ENCODE data around the gene PSD. TPM values are rescaled to one million over a fixed set of nuclear protein-coding genes. Genes with fewer than 3 reads are reported as not detected.

PSD gene
- total RNA-seq, 2 experiments from 2014 or later: 4.2 to 4.4 TPM

DNA sequence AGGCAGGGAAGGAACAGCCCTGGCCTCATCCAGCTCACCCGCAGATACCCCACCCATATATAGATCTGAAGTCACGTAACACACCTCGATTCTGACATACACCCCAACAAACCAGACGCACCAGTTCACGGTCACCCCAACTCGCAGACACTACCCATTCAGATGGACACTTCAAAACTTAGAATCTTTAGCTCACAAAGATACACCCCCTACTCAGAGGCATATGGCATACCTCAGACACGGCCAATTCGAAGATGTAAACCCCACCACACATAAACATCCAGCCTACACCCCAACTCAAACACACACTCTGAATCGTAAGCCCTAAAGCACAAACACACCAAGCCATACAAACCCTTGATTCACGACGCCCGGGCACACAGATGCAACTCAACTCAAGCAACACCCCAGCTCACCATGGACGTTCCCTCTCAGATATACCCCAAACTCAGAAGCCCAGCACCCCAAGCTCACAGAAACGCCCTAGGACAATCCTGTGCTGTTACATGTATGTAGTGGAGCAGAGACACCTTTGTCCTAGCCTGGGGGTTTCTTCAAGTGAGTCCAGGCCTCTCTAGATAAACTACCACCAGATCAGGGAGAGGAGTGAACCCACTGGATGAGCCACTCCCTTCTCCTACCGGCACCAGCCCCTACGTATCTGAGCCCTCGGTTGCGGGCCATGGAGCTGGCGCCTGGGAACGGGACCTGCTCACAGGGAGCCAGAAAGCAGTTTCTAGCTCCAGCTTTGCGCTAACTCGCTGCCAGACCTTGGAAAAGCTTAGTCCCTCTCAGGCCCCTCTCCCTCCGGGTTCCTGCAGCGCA, 8.8 kb downstream of the PSD start:
- POLR2A ChIA-PET: interaction anchor here (0.9 to 2.4 kb wide), 4 partner anchors 10 to 26 kb away, joined by 3 to 12 read pairs (median 10); partner anchors contain the start of genes FBXL15 and NFKB2

DNA sequence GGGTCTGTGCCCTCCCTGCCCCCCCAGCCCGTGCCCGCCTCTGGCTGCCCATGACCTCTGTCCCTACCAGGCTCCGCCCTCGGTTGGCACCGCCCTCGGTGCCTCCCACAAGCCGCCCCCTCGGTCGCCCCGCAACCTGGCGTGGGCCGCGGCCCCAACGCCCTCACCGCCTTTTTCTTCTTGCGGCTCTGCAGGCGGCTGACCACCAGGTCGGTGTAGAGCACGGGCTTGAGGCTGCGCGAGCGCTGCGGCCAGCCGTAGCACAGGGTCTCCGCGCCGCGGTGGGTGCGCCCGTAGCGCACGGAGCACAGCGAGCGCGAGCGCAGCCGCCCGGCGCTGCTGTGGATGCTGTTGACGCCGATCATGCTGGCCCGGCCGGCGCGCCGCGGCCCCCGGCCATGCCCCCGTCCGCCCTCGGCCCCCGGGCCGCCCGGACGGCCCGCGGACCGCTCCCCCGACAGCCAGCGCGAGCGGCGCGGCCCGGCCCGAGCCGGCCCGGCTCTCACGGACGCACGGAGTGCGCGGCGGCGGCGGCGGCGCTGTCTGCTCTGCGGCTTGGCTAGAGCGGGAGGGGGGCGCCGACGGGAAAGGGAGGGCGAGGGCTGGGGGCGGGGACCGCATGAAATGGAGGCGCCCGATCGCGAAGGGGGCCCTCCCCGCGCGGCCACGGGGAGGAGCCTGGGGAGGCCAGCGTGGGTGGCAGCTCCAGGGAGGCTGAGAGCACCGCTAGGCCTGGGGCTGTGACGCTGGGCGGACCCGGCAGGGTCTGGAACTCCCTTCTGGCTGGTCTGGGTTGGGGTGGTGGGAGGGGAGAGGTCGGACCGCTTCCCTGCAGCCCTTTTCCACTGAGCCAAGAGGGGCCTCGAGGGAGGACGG, 9.6 kb downstream of the PSD start:
- ChIA-PET POLR2A (interaction anchor here (0.9 to 2.4 kb wide), 4 partner anchors 10 to 27 kb away, joined by 3 to 12 read pairs (median 10); partner anchors contain the start of genes FBXL15 and NFKB2), CTCF (interaction anchor here (0.7 to 2.4 kb wide), 8 partner anchors 9 to 240 kb away, joined by 3 to 32 read pairs (median 7); partner anchors contain the start of genes FBXL15 and NFKB2)
- Mint-ChIP-seq H3K4me3 (peak overlapping the region; percentile 74), H3K27ac (peak overlapping the region; percentile 3), H3K9me3 (no peaks in the 10 kb centered on the region), H3K36me3 (peaks cover 3% of the 10 kb centered on the region), H3K4me1 (ENCODE audit: low read depth) (peaks cover 30% of the 10 kb centered on the region), H3K27me3 (peaks cover 22% of the 10 kb centered on the region)
- DNase-seq: peak; percentile 85
- intact Hi-C loops (cut with micrococcal nuclease): loop anchor here (1.0 kb wide), 1 partner anchor 11 kb away; the partner anchor contains the start of gene FBXL15

More for the DNA sequence above, 8.8 kb downstream of the PSD start:
- peaks cover 30% of the 10 kb centered on the region for H3K4me1 Mint-ChIP-seq (ENCODE audit: low read depth)
- no peak for DNase-seq
- H3K36me3 Mint-ChIP-seq: no peaks in the 10 kb centered on the region
- peaks cover 22% of the 10 kb centered on the region for H3K27me3 Mint-ChIP-seq
- intact Hi-C loops (cut with micrococcal nuclease): loop anchor here (1.0 kb wide), 1 partner anchor 10 kb away; the partner anchor contains the start of gene FBXL15
- H3K9me3 Mint-ChIP-seq: no peaks in the 10 kb centered on the region
- peak overlapping the region; percentile 3 for H3K27ac Mint-ChIP-seq
- CTCF ChIA-PET: interaction anchor here (0.7 to 2.4 kb wide), 8 partner anchors 10 to 240 kb away, joined by 3 to 32 read pairs (median 7); partner anchors contain the start of genes FBXL15 and NFKB2
- peak overlapping the region; percentile 74 for H3K4me3 Mint-ChIP-seq

DNA sequence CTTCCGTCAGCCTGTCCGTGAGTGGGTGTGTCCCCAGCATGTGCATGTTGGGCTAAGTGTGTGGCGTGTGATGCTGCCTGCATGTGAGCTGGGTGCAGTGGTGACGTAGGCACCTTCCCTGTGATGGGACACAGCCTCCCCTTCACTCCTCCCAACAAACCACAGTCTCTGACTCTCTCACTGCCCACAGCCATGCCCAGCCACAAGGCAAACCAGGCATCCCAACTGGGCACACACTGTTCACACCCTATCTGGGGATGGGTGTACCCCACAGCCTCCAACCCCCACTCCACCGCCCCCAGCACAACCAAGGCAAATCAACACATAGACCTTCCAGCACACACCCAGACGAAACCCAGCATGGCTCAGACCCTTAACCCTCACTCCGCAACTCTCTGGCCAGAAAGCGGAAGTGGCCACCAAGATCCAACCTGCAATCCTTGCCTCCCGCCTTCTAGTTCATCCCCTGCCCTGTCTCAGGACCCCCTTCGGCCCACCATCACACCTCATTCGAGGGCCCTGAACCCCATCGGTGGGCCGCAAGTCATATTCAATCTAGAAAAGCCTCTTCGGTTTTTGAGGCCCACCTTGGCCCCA, 10.4 kb downstream of the PSD start:
- Mint-ChIP-seq H3K4me1 (ENCODE audit: low read depth) (peaks cover 29% of the 10 kb centered on the region), H3K27me3 (peaks cover 22% of the 10 kb centered on the region), H3K4me3 (peak overlapping the region; percentile 42), H3K9me3 (no peaks in the 10 kb centered on the region), H3K36me3 (peaks cover 6% of the 10 kb centered on the region), H3K27ac (no peak overlapping the region)
- CTCF ChIA-PET: interaction anchor here (1.1 to 6.7 kb wide), 3 partner anchors 9 to 177 kb away, joined by 3 to 45 read pairs (median 6); partner anchors contain the start of gene NFKB2
- POLR2A ChIA-PET: interaction anchor here (1.0 to 1.6 kb wide), 3 partner anchors 13 to 24 kb away, joined by 3 to 7 read pairs (median 4); partner anchors contain the start of genes CUEDC2 and FBXL15
- intact Hi-C loops (cut with micrococcal nuclease): no loop called here
- peak; percentile 23 for DNase-seq

DNA sequence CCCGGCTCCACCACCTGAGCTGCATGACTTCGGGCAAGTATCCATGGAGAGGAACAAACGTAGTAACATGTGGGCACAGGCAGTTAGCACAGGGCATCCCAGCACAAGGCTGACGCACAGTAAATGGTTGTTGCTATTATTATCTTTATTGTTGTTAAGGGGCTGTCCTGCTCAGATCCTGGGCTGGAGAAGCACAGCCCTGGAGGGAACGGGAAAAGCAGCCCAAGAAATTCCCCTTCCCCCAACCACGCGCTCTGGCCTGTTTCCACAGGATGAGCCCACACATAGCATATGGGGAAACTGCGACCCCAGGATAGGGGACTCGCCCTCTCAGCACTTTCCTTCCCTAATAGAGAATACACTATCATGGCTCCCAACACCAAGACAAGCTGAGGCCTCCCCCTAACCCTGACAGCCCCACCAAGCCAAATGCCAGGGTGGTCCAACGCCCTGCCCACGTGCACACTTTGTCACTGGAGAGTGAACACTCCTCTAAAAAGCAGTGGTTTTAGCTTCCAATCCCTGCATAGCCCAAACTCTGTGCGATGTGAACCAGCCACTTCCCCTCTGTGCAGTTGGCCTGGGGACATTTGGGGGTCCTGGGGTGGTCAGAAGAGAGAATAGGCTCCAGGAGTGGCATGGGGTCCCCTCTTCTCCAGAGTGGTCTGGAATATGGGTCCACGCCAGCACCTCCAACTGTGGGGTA, 11.0 kb downstream of the PSD start:
- peaks cover 24% of the 10 kb centered on the region for H3K4me1 Mint-ChIP-seq (ENCODE audit: low read depth)
- ChIA-PET POLR2A (interaction anchor here (0.9 to 1.6 kb wide), 4 partner anchors 10 to 25 kb away, joined by 3 to 7 read pairs (median 4); partner anchors contain the start of genes CUEDC2 and FBXL15), CTCF (interaction anchor here (0.6 to 6.7 kb wide), 5 partner anchors 8 to 177 kb away, joined by 3 to 45 read pairs (median 6); partner anchors contain the start of gene NFKB2)
- DNase-seq: no peak
- peak overlapping the region; percentile 0 for H3K27ac Mint-ChIP-seq
- intact Hi-C loops (cut with micrococcal nuclease): no loop called here
- peaks cover 22% of the 10 kb centered on the region for H3K27me3 Mint-ChIP-seq
- no peaks in the 10 kb centered on the region for H3K9me3 Mint-ChIP-seq
- H3K36me3 Mint-ChIP-seq: peaks cover 6% of the 10 kb centered on the region
- H3K4me3 Mint-ChIP-seq: peak overlapping the region; percentile 42

DNA sequence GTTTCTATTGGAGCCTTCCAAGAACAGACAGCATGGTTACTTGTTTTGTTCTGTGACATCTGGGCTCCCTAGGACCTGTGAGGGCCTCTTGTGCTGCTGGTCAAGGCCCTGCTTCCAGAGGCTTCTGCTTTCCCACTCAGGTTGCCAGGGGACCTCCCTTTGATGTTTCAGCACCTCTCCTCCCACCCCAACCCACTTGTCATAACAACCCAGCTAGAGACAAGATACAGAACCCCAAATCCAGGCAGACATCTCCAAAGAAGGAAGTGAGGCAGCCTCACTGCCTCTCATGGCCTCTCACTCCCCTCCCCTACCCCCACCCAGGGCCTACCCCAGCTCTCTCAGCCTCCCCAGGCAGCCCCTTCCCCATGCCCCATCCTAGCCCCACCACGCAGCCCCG, 11.8 kb downstream of the PSD start:
- H3K27ac Mint-ChIP-seq: no peak overlapping the region
- POLR2A ChIA-PET: interaction anchor here (0.9 to 2.4 kb wide), 3 partner anchors 9 to 15 kb away, joined by 3 to 11 read pairs (median 7); partner anchors contain the start of genes FBXL15 and NFKB2
- CTCF ChIA-PET: interaction anchor here (1.3 to 6.7 kb wide), 3 partner anchors 12 to 177 kb away, joined by 4 to 45 read pairs (median 8); partner anchors contain the start of gene NFKB2
- intact Hi-C loops (cut with micrococcal nuclease): no loop called here
- no peaks in the 10 kb centered on the region for H3K9me3 Mint-ChIP-seq
- peaks cover 21% of the 10 kb centered on the region for H3K4me1 Mint-ChIP-seq (ENCODE audit: low read depth)
- no peak for DNase-seq
- peaks cover 12% of the 10 kb centered on the region for H3K36me3 Mint-ChIP-seq
- no peak overlapping the region for H3K4me3 Mint-ChIP-seq
- peaks cover 22% of the 10 kb centered on the region for H3K27me3 Mint-ChIP-seq

DNA sequence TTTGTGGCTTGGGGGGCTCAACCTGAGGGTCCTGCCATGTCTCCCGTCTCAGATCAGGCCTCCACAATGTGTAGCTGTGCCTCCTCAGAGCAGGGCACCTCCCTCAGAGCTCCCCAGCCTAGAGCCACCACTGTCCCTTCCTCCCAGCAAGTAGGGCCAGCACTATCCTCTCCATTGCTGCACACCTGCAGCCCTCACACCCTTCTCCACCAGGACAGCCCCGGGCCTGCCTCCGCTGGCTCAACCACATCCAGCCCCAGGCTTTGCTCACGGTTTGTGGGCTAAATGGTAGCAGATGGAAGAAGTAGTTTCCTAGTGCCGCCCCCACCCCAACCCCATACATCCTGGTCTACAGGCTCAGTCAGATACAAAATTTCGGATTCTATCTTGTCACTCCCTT, 13.0 kb downstream of the PSD start:
- H3K36me3 Mint-ChIP-seq: peaks cover 18% of the 10 kb centered on the region
- peaks cover 14% of the 10 kb centered on the region for H3K27me3 Mint-ChIP-seq
- peaks cover 15% of the 10 kb centered on the region for H3K4me1 Mint-ChIP-seq (ENCODE audit: low read depth)
- peak; percentile 30 for DNase-seq
- H3K27ac Mint-ChIP-seq: no peak overlapping the region
- ChIA-PET CTCF (interaction anchor here (0.8 to 13.2 kb wide), 9 partner anchors 7 to 174 kb away, joined by 3 to 213 read pairs (median 3); partner anchors contain the start of genes FBXL15 and NFKB2), POLR2A (interaction anchor here (0.6 to 2.4 kb wide), 5 partner anchors 9 to 156 kb away, joined by 3 to 11 read pairs (median 4); partner anchors contain the start of genes FBXL15 and NFKB2)
- no peaks in the 10 kb centered on the region for H3K9me3 Mint-ChIP-seq
- intact Hi-C loops (cut with micrococcal nuclease): no loop called here
- H3K4me3 Mint-ChIP-seq: no peak overlapping the region

DNA sequence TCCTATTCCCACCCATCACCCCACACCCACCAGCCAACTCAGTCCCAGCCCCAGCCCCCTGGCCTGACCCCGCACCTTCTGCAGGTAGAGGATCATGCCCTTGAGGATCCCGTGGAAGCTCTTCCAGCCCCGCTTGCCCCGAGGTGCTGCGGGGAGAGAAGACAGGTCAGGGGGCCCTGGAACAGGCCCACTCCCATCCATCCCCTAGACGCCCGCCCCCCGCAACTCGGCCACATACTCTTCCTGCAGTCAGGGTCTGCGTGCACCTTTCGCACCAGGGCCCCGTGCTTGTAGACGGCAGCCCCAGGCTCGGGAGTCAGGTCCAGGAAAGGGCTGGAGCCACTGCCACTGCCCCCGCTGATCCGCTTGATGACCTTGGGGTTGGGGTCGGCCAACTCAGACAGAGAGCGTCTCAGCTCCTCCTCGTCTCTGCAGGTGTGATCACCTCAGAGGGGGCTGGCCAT, 13.4 kb downstream of the PSD start:
- intact Hi-C loops (cut with micrococcal nuclease): no loop called here
- no peak overlapping the region for H3K27ac Mint-ChIP-seq
- no peak overlapping the region for H3K4me3 Mint-ChIP-seq
- ChIA-PET POLR2A (interaction anchor here (1.4 to 2.4 kb wide), 4 partner anchors 8 to 45 kb away, joined by 3 to 11 read pairs (median 8); partner anchors contain the start of gene NFKB2), CTCF (interaction anchor here (0.8 to 13.2 kb wide), 8 partner anchors 8 to 173 kb away, joined by 3 to 213 read pairs (median 4); partner anchors contain the start of genes FBXL15 and NFKB2)
- H3K4me1 Mint-ChIP-seq (ENCODE audit: low read depth): peaks cover 19% of the 10 kb centered on the region
- peaks cover 23% of the 10 kb centered on the region for H3K36me3 Mint-ChIP-seq
- no peaks in the 10 kb centered on the region for H3K9me3 Mint-ChIP-seq
- DNase-seq: no peak
- peaks cover 13% of the 10 kb centered on the region for H3K27me3 Mint-ChIP-seq

DNA sequence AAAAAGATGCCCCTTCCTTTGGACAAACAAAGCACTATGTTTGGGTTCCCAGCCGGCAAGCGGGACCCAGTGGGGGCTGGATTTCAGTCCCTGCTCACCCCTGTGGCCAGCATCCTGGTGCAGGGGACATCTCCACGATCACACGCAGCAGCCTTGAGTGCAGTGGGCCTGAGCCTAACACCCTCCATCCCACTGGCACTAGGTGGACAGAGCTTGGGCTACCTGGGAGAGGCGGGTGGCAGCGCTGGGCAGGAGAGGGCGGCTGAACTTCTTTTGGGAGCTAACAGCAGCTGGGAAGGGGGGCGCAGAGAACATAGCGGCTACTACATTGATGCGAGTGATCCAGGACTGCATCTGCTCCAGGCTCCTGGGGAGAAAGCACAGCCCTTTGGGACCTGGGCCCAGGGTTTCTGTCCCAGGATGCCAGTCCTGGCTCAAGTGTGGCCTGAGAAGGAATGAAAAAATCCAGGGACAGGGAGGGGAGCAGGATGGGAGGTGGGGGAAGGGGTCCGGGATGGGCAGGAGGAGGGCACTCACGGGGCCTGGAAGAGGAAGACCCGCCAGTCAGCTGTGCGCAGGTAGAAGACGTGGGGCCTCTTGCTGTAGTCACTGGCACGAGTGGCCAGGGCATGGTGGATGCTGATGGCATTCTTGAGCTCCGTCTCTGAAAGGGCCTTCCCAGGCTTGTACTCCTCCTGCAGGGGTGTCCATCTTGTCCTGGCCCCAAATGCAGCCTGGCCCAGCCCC, 14.1 kb downstream of the PSD start:
- intact Hi-C loops (cut with micrococcal nuclease): no loop called here
- H3K9me3 Mint-ChIP-seq: no peaks in the 10 kb centered on the region
- CTCF ChIA-PET: interaction anchor here (1.1 to 13.2 kb wide), 9 partner anchors 9 to 236 kb away, joined by 3 to 213 read pairs (median 8); partner anchors contain the start of genes ELOVL3, FBXL15 and NFKB2
- H3K4me3 Mint-ChIP-seq: no peak overlapping the region
- peaks cover 19% of the 10 kb centered on the region for H3K4me1 Mint-ChIP-seq (ENCODE audit: low read depth)
- DNase-seq: no peak
- peaks cover 7% of the 10 kb centered on the region for H3K27me3 Mint-ChIP-seq
- peaks cover 29% of the 10 kb centered on the region for H3K36me3 Mint-ChIP-seq
- no peak overlapping the region for H3K27ac Mint-ChIP-seq
- POLR2A ChIA-PET: interaction anchor here (0.7 to 2.4 kb wide), 6 partner anchors 8 to 46 kb away, joined by 3 to 11 read pairs (median 4); partner anchors contain the start of gene NFKB2

DNA sequence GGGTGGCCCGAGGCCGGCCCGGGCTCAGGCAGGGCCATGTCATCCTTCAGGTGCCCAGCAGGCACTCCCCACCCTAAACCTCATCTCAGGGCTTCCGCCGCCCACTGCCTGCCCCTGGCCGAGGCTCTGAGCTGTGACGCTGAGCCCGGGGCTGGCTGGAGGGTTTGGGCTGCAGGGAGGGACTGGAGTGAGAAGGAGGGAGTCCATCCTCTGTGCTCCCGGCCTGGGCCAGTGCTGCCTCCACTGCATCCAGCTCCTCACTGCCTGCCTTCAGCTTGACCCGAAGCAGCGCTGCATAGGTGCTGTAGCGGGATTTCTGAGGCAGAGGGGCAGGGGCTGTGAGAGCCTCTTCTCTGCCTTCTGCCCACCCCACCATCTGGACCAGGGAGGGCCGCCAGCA, 15.5 kb downstream of the PSD start:
- no peak overlapping the region for H3K27ac Mint-ChIP-seq
- peaks cover 2% of the 10 kb centered on the region for H3K27me3 Mint-ChIP-seq
- H3K4me3 Mint-ChIP-seq: no peak overlapping the region
- intact Hi-C loops (cut with micrococcal nuclease): no loop called here
- peaks cover 39% of the 10 kb centered on the region for H3K36me3 Mint-ChIP-seq
- POLR2A ChIA-PET: no interaction called here
- H3K4me1 Mint-ChIP-seq (ENCODE audit: low read depth): peaks cover 22% of the 10 kb centered on the region
- no peak for DNase-seq
- H3K9me3 Mint-ChIP-seq: no peaks in the 10 kb centered on the region
- CTCF ChIA-PET: interaction anchor here (0.6 to 13.2 kb wide), 15 partner anchors 8 to 234 kb away, joined by 3 to 213 read pairs (median 4); partner anchors contain the start of genes CUEDC2, ELOVL3, FBXL15 and NFKB2

Measured in activated CD4-positive, alpha-beta memory T cell treated with anti-CD3 and anti-CD28 coated beads for 36 hours (primary cell).